Esophagus muscularis mucosa (tissue), 4 donors: ENCODE results near the gene TOGARAM1. TPM values are rescaled to one million over a fixed set of nuclear protein-coding genes. Genes with fewer than 3 reads are reported as not detected.

Experiments
- DNase-seq: peaks from one replicate; pipeline ENCODE4 v3.0.0-alpha.2; 2017; ENCODE audit errors: extremely low spot score
- H3K27ac ChIP-seq, 4 donors: fragments of 200-600 bp; sonication (generic); replicated peaks in 1 of 4; 1 replicate in 3 of 4; 2 replicates in 1 of 4; pipeline ENCODE4 v1.5.1; 2016 to 2019; ENCODE audit warnings: mild to moderate bottlenecking in 1 of 4
- H3K27me3 ChIP-seq, 4 donors: fragments of 200-600 bp; sonication (generic); one replicate each; pipeline versions ENCODE4 v1.5.1 to v1.6.0; 2016 to 2019
- H3K36me3 ChIP-seq, 4 donors: fragments of 200-600 bp; sonication (generic); one replicate each; pipeline ENCODE4 v1.5.1; 2016 to 2019
- H3K4me1 ChIP-seq, 4 donors: fragments of 200-600 bp; sonication (generic); one replicate each; pipeline ENCODE4 v1.5.1; 2016 to 2019
- H3K4me3 ChIP-seq, 4 donors: fragments of 200-600 bp; sonication (generic); 1 replicate in 2 of 4; 2 replicates in 2 of 4; pipeline ENCODE4 v1.5.1; 2016 to 2019; ENCODE audit warnings: mild to moderate bottlenecking in 4 of 4, moderate library complexity in 1 of 4
- H3K9me3 ChIP-seq, 4 donors: fragments of 200-600 bp; sonication (generic); 1 replicate in 3 of 4; 2 replicates in 1 of 4; pipeline ENCODE4 v1.5.1; 2016 to 2019
- CTCF ChIP-seq, 3 experiments: fragments of 200-600 bp in 2 of 3; fragments of 450-650 bp in 1 of 3; sonication (generic) in 2 of 3; IDR thresholded peaks; one replicate each; pipeline ENCODE4 v1.5.1; 2017 to 2019; ENCODE audit warnings: antibody characterized with exemption in 3 of 3, mild to moderate bottlenecking in 2 of 3, moderate library complexity in 1 of 3
- EP300 ChIP-seq: sonication (generic); formaldehyde crosslinking; IDR thresholded peaks from one replicate; pipeline ENCODE4 v1.6.1; 2017; ENCODE audit warnings: antibody characterized with exemption
- POLR2A ChIP-seq: fragments of 450-650 bp; IDR thresholded peaks from one replicate; pipeline ENCODE4 v1.6.1; 2017; ENCODE audit warnings: antibody characterized with exemption, moderate library complexity, mild to moderate bottlenecking, low read depth
- POLR2AphosphoS5 ChIP-seq, 2 donors: sonication (generic); formaldehyde crosslinking; IDR thresholded peaks; one replicate each; pipeline ENCODE4 v1.6.1; 2017; ENCODE audit warnings: antibody characterized with exemption in 2 of 2
- WGBS: methylation state at CpG from one replicate; pipeline ENCODE4 v1.1.5; 2018; 5-methylcytosine and 5-hydroxymethylcytosine counted together
- intact Hi-C: fragments of 100-400 bp; cut with DNase I; formaldehyde crosslinking; loops from one replicate; pipeline ENCODE4 v1.15.1; 2023
- total RNA-seq, 4 donors: library from RNA; depleted of rRNA; stranded (reverse); fragments of >200 nt; gene quantifications; one replicate each; pipeline versions ENCODE4 v1.1.0 to v1.2.1, GENCODE V29; 2016

The TOGARAM1 gene
- total RNA-seq, 4 donors from 2014 or later = 11.8 to 17.9 (median 14.9) TPM

GRCh38 chr14:45003924-45004323 is 41.9 kb downstream of the TOGARAM1 start:
- H3K36me3 ChIP-seq = peaks cover 0 to 59% (median 20%) of the 10 kb centered on the region in 4 donors
- 96% methylated on average over 2 of the region's 2 CpGs for WGBS
- no peaks in the 10 kb centered on the region for H3K27me3 ChIP-seq
- intact Hi-C loops = no loop called here
- no peaks in the 10 kb centered on the region for H3K9me3 ChIP-seq
- no peak for TF ChIP-seq POLR2A
- TF ChIP-seq POLR2AphosphoS5 (IDR thresholded peaks at IDR 0.05) = no peak
- no peak for TF ChIP-seq EP300
- TF ChIP-seq CTCF (IDR thresholded peaks at IDR 0.05) = no peak
- H3K4me1 ChIP-seq = no peaks in the 10 kb centered on the region
- H3K4me3 ChIP-seq = no peak overlapping the region
- DNase-seq = no peak
- H3K27ac ChIP-seq = no peak overlapping the region

- no peak overlapping the region for H3K4me3 ChIP-seq
- H3K9me3 ChIP-seq = no peaks in the 10 kb centered on the region
- no peak for DNase-seq
- no peaks in the 10 kb centered on the region for H3K4me1 ChIP-seq
- intact Hi-C loops = no loop called here
- 92% methylated on average over 3 of the region's 3 CpGs for WGBS
- H3K36me3 ChIP-seq = peaks cover 13 to 49% (median 25%) of the 10 kb centered on the region in 4 donors
- no peak for TF ChIP-seq EP300
- TF ChIP-seq POLR2AphosphoS5 (IDR thresholded peaks at IDR 0.05) = no peak
- no peak for TF ChIP-seq CTCF (IDR thresholded peaks at IDR 0.05)
- no peak overlapping the region for H3K27ac ChIP-seq
- no peaks in the 10 kb centered on the region for H3K27me3 ChIP-seq
Measured at GRCh38 chr14:45015133-45015532, 53.1 kb downstream of the TOGARAM1 start.

GRCh38 chr14:45028107-45028626 is 66.2 kb downstream of the TOGARAM1 start:
- Histone ChIP-seq H3K4me3 (no peak overlapping the region), H3K4me1 (no peaks in the 10 kb centered on the region), H3K9me3 (no peaks in the 10 kb centered on the region), H3K36me3 (peaks cover 31 to 85% (median 56%) of the 10 kb centered on the region in 4 donors), H3K27me3 (no peaks in the 10 kb centered on the region), H3K27ac (no peak overlapping the region)
- WGBS = 88% methylated on average over 2 of the region's 2 CpGs
- TF ChIP-seq POLR2A = no peak
- no peak for TF ChIP-seq POLR2AphosphoS5 (IDR thresholded peaks at IDR 0.05)
- TF ChIP-seq EP300 = no peak
- no peak for TF ChIP-seq CTCF (IDR thresholded peaks at IDR 0.05)
- DNase-seq = no peak
- intact Hi-C loops = no loop called here

GRCh38 chr14:45034730-45035129 is 72.7 kb downstream of the TOGARAM1 start:
- Histone ChIP-seq H3K4me1 (no peaks in the 10 kb centered on the region), H3K9me3 (no peaks in the 10 kb centered on the region), H3K36me3 (peaks cover 24 to 78% (median 52%) of the 10 kb centered on the region in 4 donors), H3K27me3 (no peaks in the 10 kb centered on the region), H3K4me3 (no peak overlapping the region), H3K27ac (no peak overlapping the region)
- TF ChIP-seq POLR2A (no peak), CTCF (IDR thresholded peaks at IDR 0.05) (no peak), EP300 (no peak), POLR2AphosphoS5 (IDR thresholded peaks at IDR 0.05) (no peak)
- intact Hi-C loops = no loop called here
- no peak for DNase-seq

GRCh38 chr14:45038256-45038655 is 76.3 kb downstream of the TOGARAM1 start:
- Histone ChIP-seq H3K4me1 (no peaks in the 10 kb centered on the region), H3K4me3 (no peak overlapping the region), H3K36me3 (peaks cover 11 to 60% (median 40%) of the 10 kb centered on the region in 4 donors), H3K27me3 (no peaks in the 10 kb centered on the region), H3K9me3 (no peaks in the 10 kb centered on the region), H3K27ac (no peak overlapping the region)
- TF ChIP-seq EP300 (no peak), POLR2A (no peak), POLR2AphosphoS5 (IDR thresholded peaks at IDR 0.05) (no peak), CTCF (IDR thresholded peaks at IDR 0.05) (no peak)
- no peak for DNase-seq
- 100% methylated on average over 3 of the region's 5 CpGs for WGBS
- intact Hi-C loops = no loop called here
